T-helper 17 cell (primary cell): ENCODE measurements around the gene KLHL11. TPM values are rescaled to one million over a fixed set of nuclear protein-coding genes. Genes with fewer than 3 reads are reported as not detected.
"Not testable (repeated sequence)": the region's sequence is repeated elsewhere in the genome, so short reads cannot be mapped to it uniquely, and the experiment has no call there.

Experiments
- ATAC-seq: fragments of 150-1000 bp; cut with Tn5 transposase; 2 replicates; pipeline ENCODE4 v1.10.0; 2021; ENCODE audit warnings: mild to moderate bottlenecking, moderate library complexity
- DNase-seq, 3 donors: peaks; one replicate each; pipeline versions ENCODE4 v3.0.0 to v3.0.0-alpha.2; 2020 to 2021
- H3K9me3 ChIP-seq: one replicate; pipeline ENCODE4 v1.7.0; 2013; ENCODE audit warnings: low read length, mild to moderate bottlenecking; ENCODE audit not compliant: control insufficient read depth, poor library complexity, severe bottlenecking
- H3K27ac Mint-ChIP-seq: one replicate; pipeline ENCODE4 v1.8.0; 2022; ENCODE audit warnings: mild to moderate bottlenecking, moderate library complexity, mixed read lengths
- H3K27me3 Mint-ChIP-seq: one replicate; pipeline ENCODE4 v1.8.0; 2022; ENCODE audit warnings: mixed read lengths
- H3K36me3 Mint-ChIP-seq: one replicate; pipeline ENCODE4 v1.8.0; 2022; ENCODE audit warnings: low read depth, mixed read lengths
- H3K4me1 Mint-ChIP-seq: one replicate; pipeline ENCODE4 v1.8.0; 2022; ENCODE audit warnings: mild to moderate bottlenecking, mixed read lengths
- H3K4me3 Mint-ChIP-seq: one replicate; pipeline ENCODE4 v1.8.0; 2022; ENCODE audit warnings: mild to moderate bottlenecking, moderate library complexity, mixed read lengths
- total RNA-seq, 4 donors: library from RNA in 2 of 4; stranded (reverse) in 2 of 4; gene quantifications; one replicate each; pipeline ENCODE4 v1.2.3 and lab custom pipeline; 2022 to 2026

Gene KLHL11
- total RNA-seq, 2 donors from 2014 or later, result 17.7 to 31.6 TPM

- Mint-ChIP-seq H3K36me3 (peaks cover 3% of the 10 kb centered on the region), H3K27me3 (no peaks in the 10 kb centered on the region), H3K27ac (no peak overlapping the region), H3K4me3 (no peak overlapping the region), H3K4me1 (no peaks in the 10 kb centered on the region)
- no peak for DNase-seq
- ATAC-seq, result no peak
- no peaks in the 10 kb centered on the region for H3K9me3 ChIP-seq
Observed at GRCh38 chr17:41873559-41874292, 8.5 kb upstream of the KLHL11 start.

- H3K4me3 Mint-ChIP-seq, result no peak overlapping the region
- H3K27ac Mint-ChIP-seq, result peak overlapping the region; percentile 72
- no peaks in the 10 kb centered on the region for H3K9me3 ChIP-seq
- H3K36me3 Mint-ChIP-seq, result no peaks in the 10 kb centered on the region
- peaks cover 2% of the 10 kb centered on the region for H3K4me1 Mint-ChIP-seq
- no peaks in the 10 kb centered on the region for H3K27me3 Mint-ChIP-seq
- ATAC-seq (no peak), DNase-seq (no peak)
Observed at GRCh38 chr17:41871789-41872188, 6.6 kb upstream of the KLHL11 start.

DNA sequence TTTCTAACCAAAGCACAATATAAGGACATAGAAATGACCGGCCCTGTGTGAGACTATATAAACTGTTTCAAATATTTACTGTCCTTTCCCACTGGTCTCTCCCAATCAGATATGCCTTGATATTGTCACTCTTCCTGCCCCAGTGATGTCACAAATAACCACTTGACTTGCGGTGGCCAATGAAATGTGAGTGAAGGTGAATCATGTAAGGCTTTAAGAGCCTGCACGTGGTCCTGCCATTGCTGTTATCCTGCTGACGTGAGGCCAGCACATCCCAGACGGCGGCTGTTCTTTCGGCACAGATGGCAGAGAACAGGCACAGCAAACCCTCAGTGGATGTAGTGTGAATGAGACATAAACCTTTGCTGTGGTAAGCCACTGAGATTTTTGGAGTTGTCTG, 5.4 kb upstream of the KLHL11 start:
- no peak for DNase-seq
- Mint-ChIP-seq H3K27me3 (no peaks in the 10 kb centered on the region), H3K36me3 (no peaks in the 10 kb centered on the region), H3K27ac (no peak overlapping the region), H3K4me1 (peaks cover 3% of the 10 kb centered on the region), H3K4me3 (no peak overlapping the region)
- ATAC-seq, result no peak
- H3K9me3 ChIP-seq, result no peaks in the 10 kb centered on the region

DNA sequence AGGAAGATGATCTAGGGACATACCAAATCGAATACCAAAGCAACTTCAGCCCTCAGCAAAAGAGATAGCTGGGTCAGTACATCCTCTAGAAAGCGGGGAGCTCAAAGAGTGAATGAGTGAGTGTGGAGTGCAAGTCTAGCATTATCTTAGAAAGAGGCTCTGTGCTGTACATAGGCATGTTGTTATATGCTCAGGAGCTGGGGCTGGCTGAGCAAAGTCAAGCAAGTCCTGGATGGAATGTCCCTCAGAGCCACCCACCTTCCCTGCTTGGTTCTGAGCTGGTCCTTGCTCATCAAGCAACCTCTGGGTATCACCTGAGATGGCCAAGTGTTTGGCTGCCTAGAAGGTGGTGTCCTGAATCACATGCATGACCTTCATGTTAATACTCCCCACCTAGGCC, 4.9 kb upstream of the KLHL11 start:
- DNase-seq (no peak), ATAC-seq (no peak)
- Mint-ChIP-seq H3K27ac (peak overlapping the region; percentile 43), H3K36me3 (no peaks in the 10 kb centered on the region), H3K27me3 (no peaks in the 10 kb centered on the region), H3K4me3 (no peak overlapping the region), H3K4me1 (peaks cover 7% of the 10 kb centered on the region)
- no peaks in the 10 kb centered on the region for H3K9me3 ChIP-seq

GRCh38 chr17:41869426-41869825, 4.2 kb upstream of the KLHL11 start:
- Mint-ChIP-seq H3K4me1 (peaks cover 7% of the 10 kb centered on the region), H3K27ac (peak overlapping the region; percentile 43), H3K36me3 (no peaks in the 10 kb centered on the region), H3K4me3 (no peak overlapping the region), H3K27me3 (no peaks in the 10 kb centered on the region)
- ATAC-seq (no peak), DNase-seq (no peak)
- no peaks in the 10 kb centered on the region for H3K9me3 ChIP-seq

DNA sequence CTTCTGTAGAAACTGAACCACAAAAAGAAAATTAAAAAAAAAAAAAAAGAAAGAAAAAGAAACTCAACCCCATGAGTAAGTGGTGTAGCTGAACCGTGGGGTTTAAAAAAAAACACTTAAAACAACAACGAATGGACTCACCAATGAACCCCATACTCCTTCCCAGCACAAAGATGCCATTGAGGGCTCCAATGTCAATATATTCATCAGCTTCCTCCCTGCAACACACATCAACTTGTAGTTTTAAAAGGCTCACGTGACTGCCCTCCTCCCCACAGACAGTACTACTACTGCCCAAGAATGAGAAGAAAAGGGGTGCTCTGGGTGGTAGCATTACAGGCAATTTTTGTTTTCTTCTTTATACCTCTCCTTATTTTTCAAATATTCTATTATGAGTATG, 3.3 kb upstream of the KLHL11 start:
- Mint-ChIP-seq H3K4me1 (peaks cover 7% of the 10 kb centered on the region), H3K36me3 (no peaks in the 10 kb centered on the region), H3K27ac (peak overlapping the region; percentile 43), H3K4me3 (no peak overlapping the region), H3K27me3 (no peaks in the 10 kb centered on the region)
- ATAC-seq (no peak), DNase-seq (no peak)
- no peaks in the 10 kb centered on the region for H3K9me3 ChIP-seq

DNA sequence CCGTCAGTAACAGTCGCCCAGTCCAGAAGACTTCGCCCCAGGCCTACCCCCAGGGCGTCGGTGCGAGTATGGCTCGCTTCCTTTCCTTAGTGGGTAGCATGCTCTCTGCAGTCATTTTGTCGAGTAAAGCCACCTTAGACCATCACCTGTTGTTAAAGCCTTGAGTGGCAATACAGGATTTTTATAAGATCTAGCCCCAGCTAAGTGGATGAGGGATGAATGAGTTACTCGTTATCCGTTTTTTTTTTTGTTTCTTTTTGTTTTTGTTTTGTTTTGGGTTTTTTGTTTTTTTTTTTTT, 322 bp upstream of the KLHL11 start:
- peak; percentile 12 for ATAC-seq

DNA sequence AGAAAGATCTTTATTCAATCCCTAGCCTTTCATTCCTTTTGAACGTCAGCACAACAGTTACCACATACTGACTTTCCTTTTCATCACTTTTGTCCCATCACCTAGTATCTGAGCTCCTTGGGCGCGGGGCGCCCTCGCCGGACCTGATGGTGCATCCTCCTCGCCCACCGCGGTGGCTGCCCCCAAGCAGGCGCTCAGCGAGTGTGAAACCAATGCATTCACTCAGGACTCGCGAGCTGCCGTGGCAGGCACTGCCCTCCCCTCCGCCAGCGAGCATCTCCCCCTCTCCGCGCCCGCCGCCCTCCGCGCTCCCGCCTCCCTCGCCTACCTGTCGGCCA, 756 bp downstream of the KLHL11 start:
- Mint-ChIP-seq H3K27ac (no peak overlapping the region), H3K36me3 (no peaks in the 10 kb centered on the region), H3K4me1 (peaks cover 24% of the 10 kb centered on the region), H3K4me3 (no peak overlapping the region), H3K27me3 (no peaks in the 10 kb centered on the region)
- DNase-seq, result no peak
- H3K9me3 ChIP-seq, result no peaks in the 10 kb centered on the region
- ATAC-seq, result no peak

More for the DNA sequence above, 322 bp upstream of the KLHL11 start:
- Mint-ChIP-seq H3K27ac (no peak overlapping the region), H3K27me3 (no peaks in the 10 kb centered on the region), H3K36me3 (no peaks in the 10 kb centered on the region), H3K4me1 (peaks cover 15% of the 10 kb centered on the region), H3K4me3 (no peak overlapping the region)
- H3K9me3 ChIP-seq, result no peaks in the 10 kb centered on the region
- no peak for DNase-seq

GRCh38 chr17:41863074-41863848, 2.0 kb downstream of the KLHL11 start:
- H3K27me3 Mint-ChIP-seq, result no peaks in the 10 kb centered on the region
- ATAC-seq, result peak; percentile 12

DNA sequence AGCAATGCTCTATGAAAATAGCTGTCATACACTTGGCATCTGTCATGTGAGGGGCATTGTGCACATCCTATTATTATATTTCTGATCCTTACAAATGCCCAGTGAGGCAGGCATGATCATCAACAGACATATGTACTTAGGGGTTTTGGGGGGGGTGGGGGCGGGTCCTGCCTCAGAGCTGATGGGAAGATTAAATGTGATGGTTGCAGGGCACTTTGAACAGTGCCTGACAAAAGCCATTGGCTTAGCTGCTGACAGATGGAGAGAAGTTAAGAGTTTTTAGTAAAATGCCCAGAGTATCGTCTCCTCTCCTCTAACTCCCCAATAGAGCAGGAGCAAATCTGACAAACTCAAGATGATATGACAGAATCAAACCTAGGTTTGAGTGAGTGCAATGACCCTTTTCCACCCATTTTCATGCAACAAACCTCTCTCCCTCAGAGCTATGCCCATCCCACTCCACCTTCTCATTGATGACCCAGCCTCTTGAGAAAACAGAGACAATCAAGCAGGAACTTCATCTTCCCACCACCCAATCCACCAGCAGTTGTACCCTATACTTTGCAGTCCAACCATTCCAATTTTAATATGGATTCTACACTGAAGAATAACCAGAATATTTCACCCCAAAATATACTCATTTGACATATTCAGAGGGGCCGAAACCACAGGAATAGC, 4.8 kb downstream of the KLHL11 start:
- no peak for DNase-seq
- H3K9me3 ChIP-seq, result no peaks in the 10 kb centered on the region
- Mint-ChIP-seq H3K36me3 (no peaks in the 10 kb centered on the region), H3K4me3 (peak overlapping the region; percentile 56), H3K4me1 (peaks cover 23% of the 10 kb centered on the region), H3K27me3 (no peaks in the 10 kb centered on the region), H3K27ac (peak overlapping the region; percentile 21)
- ATAC-seq, result no peak

More at GRCh38 chr17:41863074-41863848, 2.0 kb downstream of the KLHL11 start:
- Mint-ChIP-seq H3K27ac (no peak overlapping the region), H3K4me1 (peaks cover 22% of the 10 kb centered on the region), H3K4me3 (no peak overlapping the region), H3K36me3 (no peaks in the 10 kb centered on the region)
- no peak for DNase-seq
- no peaks in the 10 kb centered on the region for H3K9me3 ChIP-seq

DNA sequence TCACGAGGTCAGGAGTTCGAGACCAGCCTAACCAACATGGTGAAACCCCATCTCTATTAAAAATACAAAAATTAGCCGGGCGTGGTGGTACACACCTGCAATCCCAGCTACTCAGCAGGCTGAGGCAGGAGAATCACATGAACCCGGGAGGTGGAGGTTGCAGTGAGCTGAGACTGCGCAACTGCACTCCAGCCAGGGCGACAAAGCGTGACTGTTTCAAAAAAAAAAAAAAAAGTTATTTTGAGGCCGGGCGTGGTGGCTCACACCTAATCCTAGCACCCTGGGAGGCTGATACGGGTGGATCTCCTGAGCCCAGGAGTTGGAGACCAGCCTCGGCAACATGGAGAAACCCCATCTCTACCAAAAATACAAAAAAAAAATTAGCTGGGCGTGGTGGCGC, 13.8 kb downstream of the KLHL11 start:
- H3K4me3 Mint-ChIP-seq, H3K9me3 ChIP-seq, DNase-seq, H3K27me3 Mint-ChIP-seq, H3K36me3 Mint-ChIP-seq, ATAC-seq: not testable (repeated sequence)
- Mint-ChIP-seq H3K27ac (peak overlapping the region; percentile 14), H3K4me1 (peaks cover 13% of the 10 kb centered on the region)

DNA sequence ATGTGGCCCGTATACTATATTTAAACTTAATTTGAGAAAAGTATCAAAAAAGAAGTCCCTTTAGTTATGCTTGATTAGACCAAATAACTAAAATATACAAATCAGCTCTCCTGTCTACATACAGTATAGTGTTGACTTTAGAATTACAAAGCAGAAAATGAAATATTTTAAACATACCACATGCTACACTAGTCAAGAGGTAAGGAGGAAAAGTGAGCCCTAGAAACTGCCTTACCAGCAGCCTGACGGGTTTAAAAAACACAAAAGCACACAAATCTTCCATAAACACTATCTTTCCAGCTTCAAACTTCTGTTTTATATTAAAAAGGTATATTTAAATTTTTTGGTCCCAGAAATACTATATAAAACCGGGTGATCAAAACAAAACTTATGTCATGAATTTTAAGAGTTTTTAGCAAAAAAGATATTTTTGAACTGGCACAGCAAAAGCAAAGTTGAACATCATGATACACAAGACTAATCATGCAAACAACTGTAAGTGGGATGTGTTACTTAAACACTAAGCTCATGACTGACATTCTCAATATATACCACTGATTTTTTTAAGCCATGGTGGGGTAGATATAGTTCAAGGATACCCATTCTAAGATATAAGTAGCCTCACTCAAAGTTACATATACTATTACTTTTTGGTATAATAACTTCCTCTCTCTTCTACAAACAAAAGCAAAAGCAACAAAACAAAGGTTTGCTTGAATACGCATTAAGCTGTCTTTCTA, 15.8 kb downstream of the KLHL11 start:
- ATAC-seq (no peak), DNase-seq (no peak)
- Mint-ChIP-seq H3K4me3 (no peak overlapping the region), H3K27me3 (no peaks in the 10 kb centered on the region), H3K4me1 (peaks cover 15% of the 10 kb centered on the region), H3K36me3 (no peaks in the 10 kb centered on the region), H3K27ac (peak overlapping the region; percentile 34)
- no peaks in the 10 kb centered on the region for H3K9me3 ChIP-seq

DNA sequence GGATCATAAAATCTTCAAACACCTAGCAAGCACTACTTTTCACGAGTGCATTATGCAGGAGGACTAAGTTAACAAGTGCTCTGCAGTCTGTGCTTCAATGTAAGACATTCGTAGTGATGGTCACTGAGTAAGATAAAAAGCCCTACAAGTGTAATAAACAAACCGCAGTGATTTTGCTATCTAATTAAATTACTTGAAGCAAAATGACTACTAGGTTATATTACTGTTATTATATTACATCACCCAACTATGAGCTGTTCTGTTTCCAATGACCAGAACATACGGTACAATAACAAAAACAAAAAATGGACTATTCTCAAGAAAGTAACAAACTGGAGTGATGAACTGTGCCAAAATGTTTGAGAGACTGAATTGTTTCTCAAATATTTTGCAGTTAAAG, 16.4 kb downstream of the KLHL11 start:
- DNase-seq (no peak), ATAC-seq (no peak)
- H3K4me1 Mint-ChIP-seq, result peaks cover 15% of the 10 kb centered on the region
- H3K9me3 ChIP-seq, result no peaks in the 10 kb centered on the region
- H3K4me3 Mint-ChIP-seq, result no peak overlapping the region
- no peak overlapping the region for H3K27ac Mint-ChIP-seq
- H3K27me3 Mint-ChIP-seq, result no peaks in the 10 kb centered on the region
- no peaks in the 10 kb centered on the region for H3K36me3 Mint-ChIP-seq
